Choroid plexus epithelial cell (primary cell): Measurements from ENCODE around the gene CABCOCO1.

Experiments
- DNase-seq: peaks from one replicate; pipeline ENCODE4 v3.0.0-alpha.2; 2010; ENCODE audit warnings: low read depth
- H3K4me3 ChIP-seq: 2 replicates; pipeline ENCODE4 v1.5.1; 2011; ENCODE audit warnings: low read depth, mild to moderate bottlenecking, control low read depth, low read length, moderate library complexity
- CTCF ChIP-seq: conservative IDR thresholded peaks from 2 replicates; pipeline ENCODE4 v1.5.1; 2011; ENCODE audit warnings: low read depth, mild to moderate bottlenecking, control low read depth, inconsistent platforms, low read length, moderate library complexity

The CABCOCO1 gene

GRCh38 chr10:61774031-61774430 is 111.3 kb downstream of the CABCOCO1 start:
- no peak for TF ChIP-seq CTCF
- H3K4me3 ChIP-seq, result no peak overlapping the region
- no peak for DNase-seq

- H3K4me3 ChIP-seq, result no peak overlapping the region
- TF ChIP-seq CTCF, result no peak
Measured at GRCh38 chr10:61775111-61775510, 112.4 kb downstream of the CABCOCO1 start.

GRCh38 chr10:61776615-61777266 is 114.0 kb downstream of the CABCOCO1 start:
- no peak for DNase-seq
- no peak for TF ChIP-seq CTCF
- no peak overlapping the region for H3K4me3 ChIP-seq

More at GRCh38 chr10:61775111-61775510, 112.4 kb downstream of the CABCOCO1 start:
- DNase-seq, result no peak

- no peak for TF ChIP-seq CTCF
- DNase-seq, result no peak
- no peak overlapping the region for H3K4me3 ChIP-seq
Measured at GRCh38 chr10:61778137-61778536, 115.4 kb downstream of the CABCOCO1 start.

- TF ChIP-seq CTCF, result no peak
- H3K4me3 ChIP-seq, result no peak overlapping the region
- no peak for DNase-seq
Measured at GRCh38 chr10:61779276-61779675, 116.5 kb downstream of the CABCOCO1 start.

- DNase-seq, result peak; percentile 94
- H3K4me3 ChIP-seq, result no peak overlapping the region
- TF ChIP-seq CTCF, result no peak
Measured at GRCh38 chr10:61779950-61780659, 117.4 kb downstream of the CABCOCO1 start.

GRCh38 chr10:61780732-61781131 is 118.0 kb downstream of the CABCOCO1 start:
- no peak for DNase-seq
- TF ChIP-seq CTCF, result no peak
- H3K4me3 ChIP-seq, result no peak overlapping the region
